Calu3 (cell line): ENCODE measurements around the gene KLHL2. TPM values are rescaled to one million over a fixed set of nuclear protein-coding genes. Genes with fewer than 3 reads are reported as not detected.
A peak's percentile ranks its signal among the peaks of the same experiment; 100 is the strongest.
"Not testable (repeated sequence)": the region's sequence is repeated elsewhere in the genome, so short reads cannot be mapped to it uniquely, and the experiment has no call there.

Source experiments
- Bru-seq: library from RNA; stranded (reverse); fragments of 400-500 nt; gene quantifications from one replicate; lab custom pipeline; 2021; lab: Mats Ljungman, UMichigan
- BruChase-seq, 2 experiments: library from RNA; stranded (reverse); fragments of 400-500 nt; gene quantifications; one replicate each; lab custom pipeline; 2021; lab: Mats Ljungman, UMichigan
- BruUV-seq: library from RNA; stranded (reverse); fragments of 400-500 nt; replicated peaks from 2 replicates; lab custom pipeline; 2021; lab: Mats Ljungman, UMichigan
- CTCF ChIA-PET: fragments of 300-600 bp; sonication (Branson Sonifier 250); formaldehyde crosslinking; loops from one replicate; lab custom pipeline; 2022; ENCODE audit warnings: antibody characterized with exemption; lab: Charles Lee
- DNase-seq: peaks from one replicate; pipeline ENCODE4 v3.0.0; 2022
- H3K27ac Mint-ChIP-seq: one replicate; pipeline ENCODE4 v1.8.0; 2022; ENCODE audit warnings: mixed read lengths; ENCODE audit not compliant: unreplicated experiment
- H3K27me3 Mint-ChIP-seq: one replicate; pipeline ENCODE4 v1.8.0; 2022; ENCODE audit warnings: mixed read lengths; ENCODE audit not compliant: unreplicated experiment
- H3K36me3 Mint-ChIP-seq: one replicate; pipeline ENCODE4 v1.8.0; 2022; ENCODE audit warnings: mild to moderate bottlenecking, moderate library complexity, mixed read lengths; ENCODE audit not compliant: insufficient read depth, unreplicated experiment
- H3K4me1 Mint-ChIP-seq: one replicate; pipeline ENCODE4 v1.8.0; 2022; ENCODE audit warnings: mild to moderate bottlenecking, low read depth, mixed read lengths; ENCODE audit not compliant: unreplicated experiment
- H3K4me3 Mint-ChIP-seq: one replicate; pipeline ENCODE4 v1.8.0; 2022; ENCODE audit warnings: mild to moderate bottlenecking, low read depth, moderate library complexity, mixed read lengths; ENCODE audit not compliant: unreplicated experiment
- H3K9me3 Mint-ChIP-seq: one replicate; pipeline ENCODE4 v1.8.0; 2022; ENCODE audit warnings: low read depth, mixed read lengths; ENCODE audit not compliant: unreplicated experiment
- intact Hi-C: fragments of 100-400 bp; cut with micrococcal nuclease; formaldehyde crosslinking; loops from one replicate; pipeline ENCODE4 v1.10.0; 2022; ENCODE audit not compliant: unreplicated experiment
- long read RNA-seq: library from polyadenylated mRNA; stranded (forward); transcript quantifications from one replicate; pipeline ENCODE4 v2.0.0, GENCODE V29; 2022
- total RNA-seq: library from RNA; stranded (reverse); gene quantifications from 2 replicates; pipeline ENCODE4 v1.2.3, GENCODE V29; 2022
- TF ChIP-seq, protein P1 (sequence below): fragments of 200-600 bp; IDR thresholded peaks from one replicate; pipeline ENCODE4 v1.8.0; 2022; ENCODE audit warnings: antibody characterized with exemption; ENCODE audit not compliant: unreplicated experiment

Gene KLHL2, protein sequence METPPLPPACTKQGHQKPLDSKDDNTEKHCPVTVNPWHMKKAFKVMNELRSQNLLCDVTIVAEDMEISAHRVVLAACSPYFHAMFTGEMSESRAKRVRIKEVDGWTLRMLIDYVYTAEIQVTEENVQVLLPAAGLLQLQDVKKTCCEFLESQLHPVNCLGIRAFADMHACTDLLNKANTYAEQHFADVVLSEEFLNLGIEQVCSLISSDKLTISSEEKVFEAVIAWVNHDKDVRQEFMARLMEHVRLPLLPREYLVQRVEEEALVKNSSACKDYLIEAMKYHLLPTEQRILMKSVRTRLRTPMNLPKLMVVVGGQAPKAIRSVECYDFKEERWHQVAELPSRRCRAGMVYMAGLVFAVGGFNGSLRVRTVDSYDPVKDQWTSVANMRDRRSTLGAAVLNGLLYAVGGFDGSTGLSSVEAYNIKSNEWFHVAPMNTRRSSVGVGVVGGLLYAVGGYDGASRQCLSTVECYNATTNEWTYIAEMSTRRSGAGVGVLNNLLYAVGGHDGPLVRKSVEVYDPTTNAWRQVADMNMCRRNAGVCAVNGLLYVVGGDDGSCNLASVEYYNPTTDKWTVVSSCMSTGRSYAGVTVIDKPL
- 12.9 and 13.8 TPM in 2 replicates for total RNA-seq
- percentile 69 among the genes with signal in this experiment for Bru-seq, nascent RNA
- BruChase-seq, experiment 1, labeled RNA remaining after a 6-hour chase, result percentile 53 among the genes with signal in this experiment
- BruChase-seq, experiment 2, labeled RNA remaining after a 2-hour chase, result percentile 50 among the genes with signal in this experiment
- long read RNA-seq, transcript KLHL2-201 (15 exons, 3,134 nt), result major isoform, 7 of 12 reads
- long read RNA-seq, partial matches to known transcripts, result 1 of 12 reads
- long read RNA-seq, other reads (novel, unspliced or antisense), result 4 of 12 reads

DNA sequence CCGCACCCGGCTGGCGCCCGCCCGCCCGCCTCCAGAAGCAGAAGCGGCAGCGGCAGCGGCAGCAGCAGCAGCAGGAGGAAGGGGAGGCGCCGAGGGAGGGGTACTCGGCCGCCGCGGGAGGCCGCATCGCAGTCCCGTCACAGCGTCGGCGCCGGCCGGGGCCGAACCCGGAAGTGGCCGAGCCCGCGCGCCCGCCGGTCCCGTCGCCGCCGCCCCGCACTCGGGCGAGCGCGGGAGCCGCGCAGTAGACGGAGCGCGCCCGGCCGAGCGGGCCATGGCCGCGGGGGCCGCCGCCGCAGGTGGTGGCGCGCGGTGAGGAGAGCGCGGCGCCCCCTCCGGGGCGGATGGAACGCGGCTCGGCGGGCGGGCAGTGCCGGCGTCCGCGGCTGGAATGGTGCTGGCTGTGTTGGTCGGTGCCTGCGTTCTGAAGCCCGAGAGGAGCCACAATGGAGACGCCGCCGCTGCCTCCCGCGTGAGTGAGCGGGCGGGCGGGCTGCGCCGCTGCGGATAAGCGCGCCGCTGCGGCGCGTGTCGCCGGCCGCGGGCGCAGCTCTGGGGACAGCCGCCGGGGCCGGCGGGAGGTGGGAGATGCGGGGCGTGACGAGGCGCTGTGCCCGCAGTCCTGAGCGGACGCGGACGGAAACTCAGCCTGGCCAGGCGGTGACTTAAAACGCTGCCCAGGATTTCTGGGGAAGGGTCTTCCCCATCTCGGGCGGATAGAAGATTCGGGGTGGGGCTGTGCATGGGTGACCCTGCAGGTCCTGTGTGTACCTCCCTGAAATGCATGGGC, at the start of gene KLHL2:
KLHL2 (plus strand) TSS at position 131 of the 790 bp plus-strand sequence; CDS start at position 447, 316 bp downstream.
- H3K9me3 Mint-ChIP-seq, result no peaks in the 10 kb centered on the region
- peak within 1 kb of the TSS; percentile 58 for H3K4me3 Mint-ChIP-seq
- H3K36me3 Mint-ChIP-seq, result peaks cover 7% of the 10 kb centered on the region
- H3K27me3 Mint-ChIP-seq, result no peaks in the 10 kb centered on the region
- peak; percentile 72 for DNase-seq
- H3K27ac Mint-ChIP-seq, result peak within 1 kb of the TSS; percentile 9
- intact Hi-C loops, result loop anchor here (5.0 kb wide), 1 partner anchor 75 kb away; no protein-coding TSS in a partner anchor
- H3K4me1 Mint-ChIP-seq, result peaks cover 39% of the 10 kb centered on the region
- no TSS peak for BruUV-seq
- CTCF ChIA-PET, result no interaction called here
- TF ChIP-seq, protein P1, sequence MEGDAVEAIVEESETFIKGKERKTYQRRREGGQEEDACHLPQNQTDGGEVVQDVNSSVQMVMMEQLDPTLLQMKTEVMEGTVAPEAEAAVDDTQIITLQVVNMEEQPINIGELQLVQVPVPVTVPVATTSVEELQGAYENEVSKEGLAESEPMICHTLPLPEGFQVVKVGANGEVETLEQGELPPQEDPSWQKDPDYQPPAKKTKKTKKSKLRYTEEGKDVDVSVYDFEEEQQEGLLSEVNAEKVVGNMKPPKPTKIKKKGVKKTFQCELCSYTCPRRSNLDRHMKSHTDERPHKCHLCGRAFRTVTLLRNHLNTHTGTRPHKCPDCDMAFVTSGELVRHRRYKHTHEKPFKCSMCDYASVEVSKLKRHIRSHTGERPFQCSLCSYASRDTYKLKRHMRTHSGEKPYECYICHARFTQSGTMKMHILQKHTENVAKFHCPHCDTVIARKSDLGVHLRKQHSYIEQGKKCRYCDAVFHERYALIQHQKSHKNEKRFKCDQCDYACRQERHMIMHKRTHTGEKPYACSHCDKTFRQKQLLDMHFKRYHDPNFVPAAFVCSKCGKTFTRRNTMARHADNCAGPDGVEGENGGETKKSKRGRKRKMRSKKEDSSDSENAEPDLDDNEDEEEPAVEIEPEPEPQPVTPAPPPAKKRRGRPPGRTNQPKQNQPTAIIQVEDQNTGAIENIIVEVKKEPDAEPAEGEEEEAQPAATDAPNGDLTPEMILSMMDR, result no peak

DNA sequence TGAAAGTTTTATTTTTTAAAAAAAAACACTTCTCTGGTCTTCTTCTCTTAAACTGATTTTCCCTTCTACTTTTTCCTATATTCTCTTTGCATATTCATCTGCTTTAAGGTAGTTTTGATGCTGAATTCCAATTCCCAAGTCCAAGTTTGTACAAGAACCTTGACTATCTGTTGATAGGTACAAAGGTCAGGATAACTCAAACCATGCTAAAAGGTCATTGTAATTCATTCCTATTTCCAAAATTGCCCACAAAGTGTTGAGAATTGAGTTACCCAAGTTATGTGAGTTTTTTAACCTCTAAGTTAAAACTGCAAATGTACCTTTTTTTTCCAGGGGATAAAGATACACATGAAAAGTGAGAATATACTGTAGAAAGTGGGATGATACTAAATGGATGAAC, 48.6 kb upstream of the KLHL2 start:
- CTCF ChIA-PET, result no interaction called here

DNA sequence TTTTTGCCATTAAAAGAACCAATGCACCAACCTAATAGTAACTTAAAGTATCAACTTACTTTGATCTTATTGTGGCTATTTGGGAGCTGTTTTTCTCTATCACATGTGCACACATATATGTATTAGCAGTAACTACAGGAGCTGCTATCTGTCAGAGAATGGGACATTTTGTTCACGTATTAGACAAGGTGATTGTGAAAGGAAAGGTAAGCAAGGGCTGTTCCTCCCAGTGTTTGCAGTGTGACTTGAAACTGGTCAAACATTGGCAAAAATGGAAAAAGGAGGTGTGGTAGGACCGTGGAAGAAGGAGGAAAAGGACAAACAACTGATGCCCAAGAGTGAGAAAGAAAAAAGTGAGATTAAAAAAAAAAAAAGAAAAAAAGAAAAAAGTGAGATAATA, 43.1 kb upstream of the KLHL2 start:
- Mint-ChIP-seq H3K9me3 (no peaks in the 10 kb centered on the region), H3K4me3 (no peak overlapping the region), H3K27ac (no peak overlapping the region), H3K27me3 (no peaks in the 10 kb centered on the region), H3K4me1 (no peaks in the 10 kb centered on the region), H3K36me3 (no peaks in the 10 kb centered on the region)
- no peak for DNase-seq
- intact Hi-C loops, result no loop called here
- CTCF ChIA-PET, result no interaction called here
- TF ChIP-seq, protein P1, result no peak
- no TSS peak for BruUV-seq

More for the DNA sequence above, 48.6 kb upstream of the KLHL2 start:
- no TSS peak for BruUV-seq
- intact Hi-C loops, result no loop called here
- Mint-ChIP-seq H3K9me3 (no peaks in the 10 kb centered on the region), H3K27ac (no peak overlapping the region), H3K36me3 (no peaks in the 10 kb centered on the region), H3K4me1 (no peaks in the 10 kb centered on the region), H3K4me3 (no peak overlapping the region), H3K27me3 (no peaks in the 10 kb centered on the region)
- TF ChIP-seq, protein P1, result no peak
- DNase-seq, result no peak

DNA sequence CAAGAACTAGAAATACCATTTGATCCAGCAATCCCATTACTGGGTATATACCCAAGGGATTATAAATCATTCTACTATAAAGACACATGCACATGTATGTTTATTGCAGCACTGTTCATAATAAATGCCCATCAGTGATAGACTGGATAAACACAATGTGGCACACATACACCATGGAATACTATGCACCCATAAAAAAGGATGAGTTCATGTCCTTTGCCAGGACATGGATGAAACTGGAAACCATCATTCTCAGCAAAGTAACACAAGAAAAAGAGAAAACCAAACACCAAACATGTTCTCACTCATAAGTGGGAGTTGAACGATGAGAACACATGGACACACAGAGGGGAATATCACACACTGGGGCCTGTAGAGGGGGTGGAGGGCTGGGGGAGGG, 40.5 kb upstream of the KLHL2 start:
- H3K36me3 Mint-ChIP-seq, H3K27me3 Mint-ChIP-seq, H3K4me3 Mint-ChIP-seq, CTCF ChIA-PET, DNase-seq, intact Hi-C loops, BruUV-seq, H3K27ac Mint-ChIP-seq, H3K9me3 Mint-ChIP-seq, H3K4me1 Mint-ChIP-seq: not testable (repeated sequence)
